Right lobe of liver (tissue), 4 donors: Measurements from ENCODE around the gene PATZ1.

Experiments used
- CTCF ChIP-seq, 4 donors: fragments of 200-600 bp in 3 of 4; fragments of 450-650 bp in 1 of 4; IDR thresholded peaks; one replicate each; pipeline versions ENCODE4 v1.5.1 to v1.8.0; 2016 to 2022; ENCODE audit warnings: antibody characterized with exemption in 4 of 4, mild to moderate bottlenecking in 2 of 4
- POLR2A ChIP-seq: fragments of 450-650 bp; IDR thresholded peaks from one replicate; pipeline ENCODE4 v1.6.1; 2017; ENCODE audit warnings: antibody characterized with exemption, mild to moderate bottlenecking
- donor health status: DM: no; HTN: no; CAD: no.
- donor health status: DM: no; HTN: no; CAD: no.
- donor health status: DM: no; HTN: yes; CAD: no.

GRCh38 chr22:31295360-31295759 is 50.8 kb downstream of the PATZ1 start:
- TF ChIP-seq CTCF (IDR thresholded peaks at IDR 0.05) (no peak), POLR2A (peak; percentile 13)
